ENCODE data around the gene C1RL. TPM values are rescaled to one million over a fixed set of nuclear protein-coding genes. Genes with fewer than 3 reads are reported as not detected.

Gene C1RL
- total RNA-seq, 1 experiment from 2014 or later: 72.9 TPM

DNA sequence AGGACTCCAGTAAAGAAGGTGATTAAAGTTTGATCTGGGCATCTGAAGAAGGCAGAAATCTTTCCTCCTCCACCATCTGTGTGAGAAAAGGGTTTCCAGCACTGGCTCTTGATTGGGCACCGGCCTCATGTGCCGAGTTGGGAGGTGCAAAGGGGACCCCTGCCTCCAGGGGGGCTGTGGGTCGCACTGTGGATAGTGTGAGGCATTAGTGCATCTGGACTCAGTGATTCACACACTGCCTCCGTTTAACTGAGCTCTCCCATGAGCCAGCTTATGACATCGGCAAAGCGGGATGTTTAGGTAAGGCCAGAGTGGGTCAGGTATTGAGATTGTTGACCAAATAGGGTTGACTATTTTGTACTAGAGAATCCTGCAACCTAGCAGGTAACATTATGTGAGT, 39.6 kb downstream of the C1RL start:
- H3K4me2 ChIP-seq: peak overlapping the region; percentile 66
- H4K20me1 ChIP-seq (ENCODE audit: insufficient read depth): no peaks in the 10 kb centered on the region
- no peak overlapping the region for H3K4me3 ChIP-seq
- H3K9me2 ChIP-seq (ENCODE audit: insufficient read depth): no peaks in the 10 kb centered on the region; the same call in 1 of the 2 replicates
- H3K4me1 ChIP-seq (replicated peaks; ENCODE audit: insufficient read depth): peaks cover 21% of the 10 kb centered on the region
- TF ChIP-seq CTCF (conservative IDR thresholded peaks at IDR 0.05) (no peak), EZH2 (IDR thresholded peaks at IDR 0.05; ENCODE audit: low read depth) (no peak)
- no TSS peak for BruUV-seq (replicated peaks)
- peaks cover 21% of the 10 kb centered on the region for H3F3A ChIP-seq (ENCODE audit: insufficient read depth, low read depth)
- ChIA-PET POLR2A (ENCODE audit: unreplicated experiment) (interaction anchor here (0.5 to 1.5 kb wide), 9 partner anchors 10 to 859 kb away, joined by 3 to 17 read pairs (median 5); partner anchors contain the start of genes GAPDH and LPCAT3), CTCF (interaction anchor here (0.6 to 1.4 kb wide), 4 partner anchors 9 to 43 kb away, joined by 3 to 6 read pairs (median 4); partner anchors contain the start of gene C1S)
- H3K36me3 ChIP-seq (ENCODE audit: low read depth): no peaks in the 10 kb centered on the region
- no peaks in the 10 kb centered on the region for H3K9me3 ChIP-seq (ENCODE audit: insufficient read depth, low read depth)
- no peak for DNase-seq
- intact Hi-C loops (cut with micrococcal nuclease; ENCODE audit: unreplicated experiment): no loop called here
- H2AFZ ChIP-seq: no peak overlapping the region; the same call in 1 of the 2 replicates
- H3K79me2 ChIP-seq (ENCODE audit: low read depth): no peaks in the 10 kb centered on the region
- no peaks in the 10 kb centered on the region for H3K27me3 ChIP-seq (ENCODE audit: insufficient read depth, low read depth)
- 0 out of 2 replicates have a peak overlapping the region, but pooled peaks have one; percentile 65 for H3K27ac ChIP-seq

DNA sequence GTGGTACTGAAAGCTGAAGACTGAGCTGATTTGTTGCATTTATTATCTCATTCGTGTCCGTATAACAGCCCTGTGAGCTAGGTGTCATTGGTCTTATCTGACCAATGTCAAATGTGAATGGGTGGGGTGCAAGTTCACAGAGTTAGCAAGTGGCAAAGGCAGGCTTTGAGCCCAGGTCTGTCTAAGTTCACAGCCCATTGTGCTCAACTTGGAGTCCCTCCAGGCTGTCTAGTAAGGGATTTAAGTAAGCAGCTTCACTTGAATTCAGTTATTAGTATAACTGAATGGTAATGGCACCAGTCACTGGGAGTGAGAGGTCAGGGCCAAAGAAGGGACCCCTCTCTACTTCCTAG, 40.0 kb downstream of the C1RL start:
- CTCF ChIA-PET: interaction anchor here (0.6 to 1.4 kb wide), 8 partner anchors 8 to 117 kb away, joined by 3 to 6 read pairs (median 3); partner anchors contain the start of gene C1S
- POLR2A ChIA-PET (ENCODE audit: unreplicated experiment): interaction anchor here (0.5 to 1.5 kb wide), 15 partner anchors 11 to 859 kb away, joined by 3 to 17 read pairs (median 3); partner anchors contain the start of genes C12orf57, GAPDH, LPCAT3 and RNU7-1
- H3K4me3 ChIP-seq: no peak overlapping the region

More for the DNA sequence above, 40.0 kb downstream of the C1RL start:
- no peaks in the 10 kb centered on the region for H3K79me2 ChIP-seq (ENCODE audit: low read depth)
- no peak for TF ChIP-seq CTCF (conservative IDR thresholded peaks at IDR 0.05)
- no peak for TF ChIP-seq EZH2 (IDR thresholded peaks at IDR 0.05; ENCODE audit: low read depth)
- H3K9me2 ChIP-seq (ENCODE audit: insufficient read depth): no peaks in the 10 kb centered on the region; the same call in 1 of the 2 replicates
- H3K4me2 ChIP-seq: peak overlapping the region; percentile 66
- H4K20me1 ChIP-seq (ENCODE audit: insufficient read depth): no peaks in the 10 kb centered on the region
- intact Hi-C loops (cut with micrococcal nuclease; ENCODE audit: unreplicated experiment): loop anchor here (1.0 kb wide), 1 partner anchor 10 kb away; no protein-coding TSS in a partner anchor
- DNase-seq: peak in 1 of 2 experiments; percentile 46
- H3K36me3 ChIP-seq (ENCODE audit: low read depth): no peaks in the 10 kb centered on the region
- no peaks in the 10 kb centered on the region for H3K9me3 ChIP-seq (ENCODE audit: insufficient read depth, low read depth)
- H3F3A ChIP-seq (ENCODE audit: insufficient read depth, low read depth): peaks cover 21% of the 10 kb centered on the region
- H3K27me3 ChIP-seq (ENCODE audit: insufficient read depth, low read depth): no peaks in the 10 kb centered on the region
- no TSS peak for BruUV-seq (replicated peaks)
- 0 out of 2 replicates have a peak overlapping the region, but pooled peaks have one; percentile 69 for H2AFZ ChIP-seq
- H3K27ac ChIP-seq: peak overlapping the region; percentile 65; the same call in 1 of the 2 replicates
- H3K4me1 ChIP-seq (replicated peaks; ENCODE audit: insufficient read depth): peaks cover 21% of the 10 kb centered on the region

Data from PC-9 (cell line).